Measurements from ENCODE around the gene ACTL8. TPM values are rescaled to one million over a fixed set of nuclear protein-coding genes. Genes with fewer than 3 reads are reported as not detected.

ACTL8 gene
- total and polyA plus RNA-seq, 2 donors from 2014 or later, result not detected

DNA sequence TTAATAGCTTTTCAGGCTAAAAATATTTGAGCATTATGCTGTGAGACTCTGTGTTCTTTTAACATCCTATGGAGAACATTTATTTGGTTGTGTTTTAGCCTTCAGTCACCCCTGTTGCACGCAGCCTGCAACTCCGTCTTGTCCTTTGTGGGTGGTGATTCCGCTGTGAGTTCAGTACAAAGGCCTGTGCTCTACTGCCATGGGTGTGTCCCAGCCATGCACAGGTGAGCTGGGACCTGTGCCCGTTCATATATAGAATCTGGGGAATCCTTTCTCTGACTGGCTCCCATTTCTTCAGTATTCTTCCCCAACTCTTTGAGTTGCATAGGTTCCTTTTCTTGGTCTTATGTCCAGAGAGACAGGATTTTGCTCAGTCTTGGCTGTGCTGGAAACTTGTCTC is 61.4 kb downstream of the ACTL8 start:
- intact Hi-C loops (cut with DNase I), result no loop called here
- Histone ChIP-seq H3K27me3 (ENCODE audit: control insufficient read depth, insufficient read depth, low read length) (no peaks in the 10 kb centered on the region), H3K27ac (ENCODE audit: low read depth in 2 of 2, low read length in 2 of 2) (no peak overlapping the region), H3K36me3 (ENCODE audit: control insufficient read depth in 2 of 3, insufficient read depth in 3 of 3, low read length in 3 of 3) (no peaks in the 10 kb centered on the region), H3K9me3 (ENCODE audit: control insufficient read depth in 2 of 3, insufficient read depth in 1 of 3, low read length in 3 of 3) (no peaks in the 10 kb centered on the region), H3K4me1 (ENCODE audit: control insufficient read depth in 2 of 3, insufficient read depth in 2 of 3, low read depth in 1 of 3, low read length in 3 of 3) (no peaks in the 10 kb centered on the region), H3K9ac (ENCODE audit: low read length in 3 of 3) (no peak overlapping the region), H3K4me3 (ENCODE audit: low read length in 3 of 3) (no peak overlapping the region)
- FAIRE-seq (no peak), DNase-seq (no peak)
- TF ChIP-seq, protein P1, sequence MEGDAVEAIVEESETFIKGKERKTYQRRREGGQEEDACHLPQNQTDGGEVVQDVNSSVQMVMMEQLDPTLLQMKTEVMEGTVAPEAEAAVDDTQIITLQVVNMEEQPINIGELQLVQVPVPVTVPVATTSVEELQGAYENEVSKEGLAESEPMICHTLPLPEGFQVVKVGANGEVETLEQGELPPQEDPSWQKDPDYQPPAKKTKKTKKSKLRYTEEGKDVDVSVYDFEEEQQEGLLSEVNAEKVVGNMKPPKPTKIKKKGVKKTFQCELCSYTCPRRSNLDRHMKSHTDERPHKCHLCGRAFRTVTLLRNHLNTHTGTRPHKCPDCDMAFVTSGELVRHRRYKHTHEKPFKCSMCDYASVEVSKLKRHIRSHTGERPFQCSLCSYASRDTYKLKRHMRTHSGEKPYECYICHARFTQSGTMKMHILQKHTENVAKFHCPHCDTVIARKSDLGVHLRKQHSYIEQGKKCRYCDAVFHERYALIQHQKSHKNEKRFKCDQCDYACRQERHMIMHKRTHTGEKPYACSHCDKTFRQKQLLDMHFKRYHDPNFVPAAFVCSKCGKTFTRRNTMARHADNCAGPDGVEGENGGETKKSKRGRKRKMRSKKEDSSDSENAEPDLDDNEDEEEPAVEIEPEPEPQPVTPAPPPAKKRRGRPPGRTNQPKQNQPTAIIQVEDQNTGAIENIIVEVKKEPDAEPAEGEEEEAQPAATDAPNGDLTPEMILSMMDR (IDR thresholded peaks at IDR 0.05; ENCODE audit: borderline replicate concordance, extremely low read depth, insufficient read depth), result no peak

DNA sequence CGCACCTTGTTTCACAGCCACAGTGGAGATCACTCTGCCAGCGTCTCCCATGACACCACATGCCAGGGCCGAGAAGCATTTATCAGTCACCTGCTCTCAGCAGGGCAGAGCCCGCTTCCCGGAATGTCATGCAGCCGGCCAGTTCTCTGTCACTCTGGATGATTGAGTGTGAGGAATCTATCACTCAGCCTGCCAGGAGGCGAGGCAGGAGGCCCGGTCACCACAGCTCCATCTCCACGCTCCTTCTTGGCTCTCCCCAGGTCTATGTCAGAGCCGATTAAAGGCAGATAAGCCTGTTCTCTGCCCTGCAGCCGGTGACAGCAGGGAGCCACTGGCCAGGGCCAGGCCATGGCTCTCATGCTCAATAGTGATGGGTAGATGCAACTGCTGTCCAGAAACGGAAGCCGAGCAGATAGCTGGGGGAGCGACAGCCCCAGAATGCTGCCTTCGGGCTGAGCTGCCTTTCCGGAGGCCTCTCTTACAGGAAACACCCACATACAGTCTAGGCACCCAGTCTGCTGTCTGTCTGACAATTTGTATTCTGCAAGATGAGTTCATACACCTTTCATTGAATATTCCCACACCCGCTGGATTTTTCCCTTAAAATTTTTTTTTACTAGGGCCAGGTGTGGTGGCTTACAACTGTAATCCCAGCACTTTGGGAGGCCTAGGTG is 64.1 kb downstream of the ACTL8 start:
- Histone ChIP-seq H3K4me1 (ENCODE audit: control insufficient read depth in 2 of 3, insufficient read depth in 2 of 3, low read depth in 1 of 3, low read length in 3 of 3) (no peaks in the 10 kb centered on the region), H3K36me3 (ENCODE audit: control insufficient read depth in 2 of 3, insufficient read depth in 3 of 3, low read length in 3 of 3) (no peaks in the 10 kb centered on the region), H3K9me3 (ENCODE audit: control insufficient read depth in 2 of 3, insufficient read depth in 1 of 3, low read length in 3 of 3) (no peaks in the 10 kb centered on the region), H3K27me3 (ENCODE audit: control insufficient read depth, insufficient read depth, low read length) (no peaks in the 10 kb centered on the region), H3K27ac (ENCODE audit: low read depth in 2 of 2, low read length in 2 of 2) (no peak overlapping the region), H3K4me3 (ENCODE audit: low read length in 3 of 3) (no peak overlapping the region), H3K9ac (ENCODE audit: low read length in 3 of 3) (no peak overlapping the region)
- no peak for FAIRE-seq
- intact Hi-C loops (cut with DNase I), result no loop called here
- no peak for DNase-seq
- TF ChIP-seq, protein P1 (IDR thresholded peaks at IDR 0.05; ENCODE audit: borderline replicate concordance, extremely low read depth, insufficient read depth), result no peak

DNA sequence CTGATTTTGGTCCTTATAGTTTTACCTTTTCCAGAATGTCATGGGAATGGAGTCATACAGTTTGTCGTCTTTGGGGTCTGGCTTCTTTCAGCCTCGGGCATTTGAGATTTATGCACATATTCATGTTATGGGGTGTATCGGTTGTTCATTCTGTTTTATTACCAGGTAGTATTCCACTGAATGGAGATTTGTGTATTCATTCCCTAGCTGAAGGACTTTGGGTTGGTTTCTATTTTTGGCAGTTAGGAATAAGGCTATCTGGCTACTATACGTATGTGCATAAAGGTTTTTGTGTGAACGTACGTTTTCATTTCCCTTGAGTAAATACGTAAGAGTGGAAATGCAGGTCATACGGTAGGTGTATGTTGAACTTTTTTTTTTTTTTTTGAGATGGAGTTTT is 65.1 kb downstream of the ACTL8 start:
- H3K4me1 ChIP-seq (ENCODE audit: control insufficient read depth in 2 of 3, insufficient read depth in 2 of 3, low read depth in 1 of 3, low read length in 3 of 3), result no peaks in the 10 kb centered on the region
- no peaks in the 10 kb centered on the region for H3K27me3 ChIP-seq (ENCODE audit: control insufficient read depth, insufficient read depth, low read length)
- intact Hi-C loops (cut with DNase I), result no loop called here
- TF ChIP-seq, protein P1 (IDR thresholded peaks at IDR 0.05; ENCODE audit: borderline replicate concordance, extremely low read depth, insufficient read depth), result no peak
- H3K9ac ChIP-seq (ENCODE audit: low read length in 3 of 3), result no peak overlapping the region
- H3K27ac ChIP-seq (ENCODE audit: low read depth in 2 of 2, low read length in 2 of 2), result no peak overlapping the region
- no peaks in the 10 kb centered on the region for H3K9me3 ChIP-seq (ENCODE audit: control insufficient read depth in 2 of 3, insufficient read depth in 1 of 3, low read length in 3 of 3)
- no peaks in the 10 kb centered on the region for H3K36me3 ChIP-seq (ENCODE audit: control insufficient read depth in 2 of 3, insufficient read depth in 3 of 3, low read length in 3 of 3)
- H3K4me3 ChIP-seq (ENCODE audit: low read length in 3 of 3), result no peak overlapping the region
- DNase-seq, result no peak
- no peak for FAIRE-seq

Measured in kidney (tissue), 14 donors.